ENCODE data around the gene TBC1D9. TPM values are rescaled to one million over a fixed set of nuclear protein-coding genes. Genes with fewer than 3 reads are reported as not detected.

TBC1D9 gene
- total RNA-seq, 2 experiments from 2014 or later: 1.0 to 13.0 TPM

DNA sequence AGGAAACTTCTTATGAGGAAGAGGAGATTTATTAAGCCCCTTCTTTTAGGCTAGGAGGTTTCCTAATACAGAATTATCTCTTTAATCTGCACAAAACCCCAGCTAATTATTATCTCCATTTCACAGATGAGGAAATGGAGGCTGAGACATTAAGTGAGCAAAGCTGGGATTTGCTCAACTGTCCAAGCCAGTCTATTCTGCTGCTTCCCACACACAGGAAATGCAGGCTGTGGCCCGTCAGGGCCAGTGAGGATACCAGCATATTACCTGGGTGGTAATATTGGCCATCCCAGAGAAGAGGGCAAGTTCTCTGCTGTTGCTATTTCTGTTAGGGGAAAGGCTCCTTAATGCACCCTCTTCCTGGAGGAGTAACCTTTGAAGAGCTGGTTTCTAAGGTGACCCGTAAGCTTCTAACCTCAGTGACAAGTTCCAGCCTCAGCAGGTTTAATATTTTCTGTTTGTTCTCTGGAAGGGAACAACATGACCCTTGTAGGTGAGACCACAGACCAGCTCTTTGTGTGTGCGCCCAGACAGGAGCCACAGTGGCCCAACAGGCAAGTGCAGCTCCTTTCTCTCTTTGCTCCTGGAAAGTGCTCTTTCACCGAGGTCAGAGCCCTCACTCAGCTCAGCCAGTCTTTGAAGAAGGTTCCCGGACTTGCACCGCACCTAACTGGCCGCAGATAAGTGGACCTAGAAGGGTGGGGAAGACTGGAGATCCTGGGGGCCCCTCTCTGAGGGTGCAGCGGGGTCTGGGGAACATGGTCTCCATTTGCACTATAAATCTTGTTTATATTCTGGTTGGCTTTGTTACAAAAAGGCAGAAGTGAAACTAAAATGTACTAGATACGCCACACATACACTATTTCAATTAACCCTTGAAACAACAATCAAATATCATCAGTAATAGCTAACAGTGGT, 35.5 kb downstream of the TBC1D9 start:
- intact Hi-C loops (cut with micrococcal nuclease; ENCODE audit: unreplicated experiment): loop anchor here (1.0 kb wide), 2 partner anchors 23 to 87 kb away; no protein-coding TSS in a partner anchor
- H3K79me2 ChIP-seq (ENCODE audit: insufficient read depth, low read depth, low read length): no peaks in the 10 kb centered on the region

GRCh38 chr4:140719686-140720085, 36.5 kb downstream of the TBC1D9 start:
- H4K20me1 ChIP-seq (ENCODE audit: insufficient read depth, low read length): no peaks in the 10 kb centered on the region
- no peaks in the 10 kb centered on the region for H3K9me3 ChIP-seq (ENCODE audit: low read length)
- peak; percentile 43 for DNase-seq (ENCODE audit: low spot score)
- H3K79me2 ChIP-seq (ENCODE audit: insufficient read depth, low read depth, low read length): no peaks in the 10 kb centered on the region
- H3K4me1 ChIP-seq (ENCODE audit: insufficient read depth, low read length, poor library complexity, severe bottlenecking): peaks cover 57% of the 10 kb centered on the region
- H3K4me3 ChIP-seq (ENCODE audit: low read depth, low read length, poor library complexity, severe bottlenecking): peak overlapping the region; percentile 16
- H2AFZ ChIP-seq (ENCODE audit: low read length): peak overlapping the region; percentile 95; the same call in 1 of the 2 replicates
- H3K36me3 ChIP-seq (ENCODE audit: insufficient read depth, low read length): no peaks in the 10 kb centered on the region
- ChIA-PET POLR2A (interaction anchor here (0.5 to 7.9 kb wide), 21 partner anchors 10 to 132 kb away, joined by 3 to 124 read pairs (median 4); no protein-coding TSS in a partner anchor), CTCF (ENCODE audit: unreplicated experiment) (interaction anchor here (1.3 to 1.9 kb wide), 5 partner anchors 9 to 37 kb away, joined by 4 to 9 read pairs (median 5); partner anchors contain the start of gene TBC1D9)
- H3K4me2 ChIP-seq (ENCODE audit: low read length): peak overlapping the region; percentile 90
- TF ChIP-seq EZH2phosphoT487 (IDR thresholded peaks at IDR 0.05; ENCODE audit: borderline replicate concordance, low read depth, low read length): no peak
- no peak for TF ChIP-seq CTCF (conservative IDR thresholded peaks at IDR 0.05; ENCODE audit: low read length)
- H3K9me2 ChIP-seq (ENCODE audit: insufficient read depth, low read length): no peaks in the 10 kb centered on the region
- no TSS peak for BruUV-seq (replicated peaks)
- intact Hi-C loops (cut with micrococcal nuclease; ENCODE audit: unreplicated experiment): loop anchor here (5.0 kb wide), 1 partner anchor 97 kb away; no protein-coding TSS in a partner anchor
- peak overlapping the region; percentile 70 for H3K27ac ChIP-seq (ENCODE audit: low read depth, low read length, poor library complexity, severe bottlenecking)

More for the DNA sequence above, 35.5 kb downstream of the TBC1D9 start:
- peak overlapping the region; percentile 65 for H3K4me3 ChIP-seq (ENCODE audit: low read depth, low read length, poor library complexity, severe bottlenecking)
- H3K4me1 ChIP-seq (ENCODE audit: insufficient read depth, low read length, poor library complexity, severe bottlenecking): peaks cover 57% of the 10 kb centered on the region
- H4K20me1 ChIP-seq (ENCODE audit: insufficient read depth, low read length): no peaks in the 10 kb centered on the region
- no TSS peak for BruUV-seq (replicated peaks)
- peak overlapping the region; percentile 70 for H3K27ac ChIP-seq (ENCODE audit: low read depth, low read length, poor library complexity, severe bottlenecking)
- CTCF ChIA-PET (ENCODE audit: unreplicated experiment): interaction anchor here (1.3 to 1.9 kb wide), 5 partner anchors 10 to 36 kb away, joined by 5 to 9 read pairs (median 6); partner anchors contain the start of gene TBC1D9
- TF ChIP-seq EZH2phosphoT487 (IDR thresholded peaks at IDR 0.05; ENCODE audit: borderline replicate concordance, low read depth, low read length): no peak
- no peak for TF ChIP-seq CTCF (conservative IDR thresholded peaks at IDR 0.05; ENCODE audit: low read length)
- no peaks in the 10 kb centered on the region for H3K9me2 ChIP-seq (ENCODE audit: insufficient read depth, low read length)
- H3K36me3 ChIP-seq (ENCODE audit: insufficient read depth, low read length): no peaks in the 10 kb centered on the region
- H3K4me2 ChIP-seq (ENCODE audit: low read length): peak overlapping the region; percentile 90
- POLR2A ChIA-PET: interaction anchor here (0.6 to 7.9 kb wide), 27 partner anchors 8 to 1638 kb away, joined by 3 to 124 read pairs (median 4); partner anchors contain the start of gene TBC1D9
- H3K9me3 ChIP-seq (ENCODE audit: low read length): no peaks in the 10 kb centered on the region
- peak; percentile 76 for DNase-seq (ENCODE audit: low spot score)
- peak overlapping the region; percentile 95 for H2AFZ ChIP-seq (ENCODE audit: low read length)
